Lower lobe of right lung (tissue), 2 donors: ENCODE results near the gene CYP26B1. TPM values are rescaled to one million over a fixed set of nuclear protein-coding genes. Genes with fewer than 3 reads are reported as not detected.

Source experiments
- ATAC-seq, 2 donors: fragments of 200-7000 bp; cut with Tn5 transposase; one replicate each; pipeline ENCODE4 v1.9.1; 2020 to 2022; ENCODE audit warnings: mild to moderate bottlenecking in 2 of 2, moderate library complexity in 2 of 2
- DNase-seq: peaks from one replicate; pipeline ENCODE4 v3.0.0-alpha.2; 2020
- H3K27ac ChIP-seq: fragments of 200-600 bp; one replicate; pipeline ENCODE4 v1.8.0; 2022
- H3K27me3 ChIP-seq: fragments of 200-600 bp; one replicate; pipeline ENCODE4 v1.8.0; 2022; ENCODE audit warnings: low read depth
- H3K36me3 ChIP-seq: fragments of 200-600 bp; one replicate; pipeline ENCODE4 v1.8.0; 2022; ENCODE audit warnings: mild to moderate bottlenecking
- H3K4me1 ChIP-seq: fragments of 200-600 bp; one replicate; pipeline ENCODE4 v1.8.0; 2022
- H3K4me3 ChIP-seq: fragments of 200-600 bp; one replicate; pipeline ENCODE4 v1.8.0; 2022; ENCODE audit warnings: mild to moderate bottlenecking
- H3K9me3 ChIP-seq: fragments of 200-600 bp; one replicate; pipeline ENCODE4 v1.8.0; 2022
- CTCF ChIP-seq: fragments of 200-600 bp; IDR thresholded peaks from one replicate; pipeline ENCODE4 v1.8.0; 2022; ENCODE audit warnings: antibody characterized with exemption, mild to moderate bottlenecking
- intact Hi-C: fragments of 100-400 bp; cut with DNase I; formaldehyde crosslinking; loops from one replicate; pipeline ENCODE4 v1.11.0; 2022
- total RNA-seq: library from RNA; stranded (reverse); fragmentation: NEBNext Ultra II Directional; extraction: Animal tissue kit (Norgen Biotek cat#: 25700); gene quantifications from one replicate; pipeline ENCODE4 v1.2.1, GENCODE V29; 2021
- donor health status: DM: no; HTN: yes; CAD: no; lungs with severe emphysema.

CYP26B1 gene
- total RNA-seq, 1 donor from 2014 or later = 2.5 TPM

GRCh38 chr2:72162574-72162973 is 14.9 kb upstream of the CYP26B1 start:
- DNase-seq = no peak
- intact Hi-C loops = no loop called here
- TF ChIP-seq CTCF = no peak
- H3K9me3 ChIP-seq = no peaks in the 10 kb centered on the region
- no peak overlapping the region for H3K4me3 ChIP-seq
- ATAC-seq = no peak
- no peaks in the 10 kb centered on the region for H3K4me1 ChIP-seq
- no peaks in the 10 kb centered on the region for H3K36me3 ChIP-seq
- no peaks in the 10 kb centered on the region for H3K27me3 ChIP-seq
- no peak overlapping the region for H3K27ac ChIP-seq

GRCh38 chr2:72159211-72159993 is 11.7 kb upstream of the CYP26B1 start:
- no peaks in the 10 kb centered on the region for H3K4me1 ChIP-seq
- no peak for TF ChIP-seq CTCF
- no peak for DNase-seq
- H3K27me3 ChIP-seq = peaks cover 9% of the 10 kb centered on the region
- intact Hi-C loops = loop anchor here (10.0 kb wide), 1 partner anchor 615 kb away; no protein-coding TSS in a partner anchor
- no peaks in the 10 kb centered on the region for H3K36me3 ChIP-seq
- no peak for ATAC-seq
- no peak overlapping the region for H3K4me3 ChIP-seq
- no peak overlapping the region for H3K27ac ChIP-seq
- no peaks in the 10 kb centered on the region for H3K9me3 ChIP-seq

- TF ChIP-seq CTCF = no peak
- no peak for ATAC-seq
- intact Hi-C loops = loop anchor here (10.0 kb wide), 1 partner anchor 613 kb away; no protein-coding TSS in a partner anchor
Measured at GRCh38 chr2:72157871-72158771, 10.5 kb upstream of the CYP26B1 start.

GRCh38 chr2:72156872-72157271 is 9.2 kb upstream of the CYP26B1 start:
- intact Hi-C loops = loop anchor here (10.0 kb wide), 1 partner anchor 612 kb away; no protein-coding TSS in a partner anchor
- H3K36me3 ChIP-seq = no peaks in the 10 kb centered on the region
- no peaks in the 10 kb centered on the region for H3K9me3 ChIP-seq
- ATAC-seq (no peak), DNase-seq (no peak)
- peaks cover 15% of the 10 kb centered on the region for H3K27me3 ChIP-seq
- H3K4me3 ChIP-seq = no peak overlapping the region
- no peak for TF ChIP-seq CTCF
- H3K27ac ChIP-seq = no peak overlapping the region
- no peaks in the 10 kb centered on the region for H3K4me1 ChIP-seq

More at GRCh38 chr2:72157871-72158771, 10.5 kb upstream of the CYP26B1 start:
- no peaks in the 10 kb centered on the region for H3K9me3 ChIP-seq
- H3K27me3 ChIP-seq = peaks cover 14% of the 10 kb centered on the region
- H3K27ac ChIP-seq = no peak overlapping the region
- no peaks in the 10 kb centered on the region for H3K4me1 ChIP-seq
- H3K4me3 ChIP-seq = no peak overlapping the region
- no peaks in the 10 kb centered on the region for H3K36me3 ChIP-seq
- DNase-seq = no peak

- no peak for ATAC-seq
- Histone ChIP-seq H3K27me3 (peaks cover 22% of the 10 kb centered on the region), H3K36me3 (no peaks in the 10 kb centered on the region), H3K27ac (no peak overlapping the region), H3K4me1 (no peaks in the 10 kb centered on the region), H3K4me3 (no peak overlapping the region), H3K9me3 (no peaks in the 10 kb centered on the region)
- intact Hi-C loops = loop anchor here (10.0 kb wide), 1 partner anchor 611 kb away; no protein-coding TSS in a partner anchor
- TF ChIP-seq CTCF = no peak
- no peak for DNase-seq
Measured at GRCh38 chr2:72155737-72156136, 8.1 kb upstream of the CYP26B1 start.
